ENCODE data around the gene CAMK2D. TPM values are rescaled to one million over a fixed set of nuclear protein-coding genes. Genes with fewer than 3 reads are reported as not detected.

The CAMK2D gene
- total RNA-seq, 2 experiments from 2014 or later: 29.9 to 32.9 TPM

DNA sequence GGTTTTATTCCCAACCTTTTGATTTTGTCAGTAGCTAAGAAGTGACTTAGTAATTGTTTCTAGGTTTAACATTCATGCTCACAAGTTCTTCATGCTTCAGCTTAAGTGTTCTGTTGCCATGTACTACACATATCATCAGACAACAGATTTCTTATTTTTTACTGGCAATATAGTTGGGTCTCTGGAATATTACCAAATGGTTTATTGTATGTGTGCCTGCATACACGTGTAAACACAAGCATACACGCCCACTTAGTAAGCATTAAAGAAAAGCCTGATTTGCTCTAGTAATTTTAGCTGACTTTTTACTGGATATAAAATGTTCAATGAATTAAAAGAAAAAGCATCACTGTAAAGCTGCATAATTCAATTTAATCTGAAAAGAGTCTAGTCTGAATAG, 199.8 kb downstream of the CAMK2D start:
- Histone ChIP-seq H3K4me1 (ENCODE audit: insufficient read depth, low read length) (peaks cover 9% of the 10 kb centered on the region), H3K4me3 (ENCODE audit: low read length) (no peak overlapping the region), H3K36me3 (ENCODE audit: insufficient read depth, low read length) (no peaks in the 10 kb centered on the region), H3K27ac (ENCODE audit: low read depth in 1 of 2, low read length in 2 of 2) (no peak overlapping the region), H3K27me3 (ENCODE audit: control insufficient read depth in 1 of 2, insufficient read depth in 2 of 2, low read length in 2 of 2) (no peaks in the 10 kb centered on the region), H3K9me3 (ENCODE audit: control insufficient read depth in 1 of 2, insufficient read depth in 1 of 2, low read length in 2 of 2) (no peaks in the 10 kb centered on the region)
- no peak overlapping the region for H3K27ac Mint-ChIP-seq
- DNase-seq: no peak
- intact Hi-C loops (cut with DNase I, micrococcal nuclease): no loop called here
- no peak overlapping the region for H3K4me3 Mint-ChIP-seq
- H3K4me1 Mint-ChIP-seq (ENCODE audit: low read depth): peaks cover 37% of the 10 kb centered on the region
- ChIA-PET POLR2A (no interaction called here), CTCF (interaction anchor here (0.9 to 3.4 kb wide), 3 partner anchors 9 to 14 kb away, joined by 3 to 20 read pairs (median 3); no protein-coding TSS in a partner anchor)
- H3K27me3 Mint-ChIP-seq: no peaks in the 10 kb centered on the region
- H3K9me3 Mint-ChIP-seq: no peaks in the 10 kb centered on the region
- ATAC-seq (ENCODE audit: poor library complexity): no peak
- no peak for TF ChIP-seq CTCF (IDR thresholded peaks at IDR 0.05)
- peaks cover 7% of the 10 kb centered on the region for H3K36me3 Mint-ChIP-seq (ENCODE audit: low read depth)

- DNase-seq (no peak), ATAC-seq (ENCODE audit: poor library complexity) (no peak)
- peaks cover 33% of the 10 kb centered on the region for H3K4me1 Mint-ChIP-seq (ENCODE audit: low read depth)
- intact Hi-C loops (cut with DNase I, micrococcal nuclease): no loop called here
- Histone ChIP-seq H3K27ac (ENCODE audit: low read depth in 1 of 2, low read length in 2 of 2) (no peak overlapping the region), H3K9me3 (ENCODE audit: control insufficient read depth in 1 of 2, insufficient read depth in 1 of 2, low read length in 2 of 2) (no peaks in the 10 kb centered on the region), H3K4me1 (ENCODE audit: insufficient read depth, low read length) (peaks cover 9% of the 10 kb centered on the region), H3K4me3 (ENCODE audit: low read length) (no peak overlapping the region), H3K27me3 (ENCODE audit: control insufficient read depth in 1 of 2, insufficient read depth in 2 of 2, low read length in 2 of 2) (no peaks in the 10 kb centered on the region), H3K36me3 (ENCODE audit: insufficient read depth, low read length) (no peaks in the 10 kb centered on the region)
- no peaks in the 10 kb centered on the region for H3K27me3 Mint-ChIP-seq
- H3K27ac Mint-ChIP-seq: no peak overlapping the region
- ChIA-PET POLR2A (no interaction called here), CTCF (interaction anchor here (0.9 to 3.4 kb wide), 2 partner anchors 8 to 13 kb away, joined by 3 to 20 read pairs; no protein-coding TSS in a partner anchor)
- peaks cover 7% of the 10 kb centered on the region for H3K36me3 Mint-ChIP-seq (ENCODE audit: low read depth)
- TF ChIP-seq CTCF (IDR thresholded peaks at IDR 0.05): no peak
- no peaks in the 10 kb centered on the region for H3K9me3 Mint-ChIP-seq
- H3K4me3 Mint-ChIP-seq: no peak overlapping the region
These were observed 200.4 kb downstream of the CAMK2D start for GRCh38 chr4:113561092-113561491.

- POLR2A ChIA-PET: no interaction called here
- Histone ChIP-seq H3K4me1 (ENCODE audit: insufficient read depth, low read length) (peaks cover 7% of the 10 kb centered on the region), H3K4me3 (ENCODE audit: low read length) (no peak overlapping the region), H3K36me3 (ENCODE audit: insufficient read depth, low read length) (no peaks in the 10 kb centered on the region), H3K9me3 (ENCODE audit: control insufficient read depth in 1 of 2, insufficient read depth in 1 of 2, low read length in 2 of 2) (no peaks in the 10 kb centered on the region), H3K27me3 (ENCODE audit: control insufficient read depth in 1 of 2, insufficient read depth in 2 of 2, low read length in 2 of 2) (no peaks in the 10 kb centered on the region), H3K27ac (ENCODE audit: low read depth in 1 of 2, low read length in 2 of 2) (no peak overlapping the region)
- no peak overlapping the region for H3K27ac Mint-ChIP-seq
- DNase-seq: no peak
- intact Hi-C loops (cut with DNase I, micrococcal nuclease): no loop called here
- no peaks in the 10 kb centered on the region for H3K27me3 Mint-ChIP-seq
- CTCF ChIA-PET: interaction anchor here (1.5 kb wide), 1 partner anchor 13 kb away, joined by 4 read pairs; no protein-coding TSS in a partner anchor
- H3K4me3 Mint-ChIP-seq: no peak overlapping the region
- no peak for TF ChIP-seq CTCF (IDR thresholded peaks at IDR 0.05)
- ATAC-seq (ENCODE audit: poor library complexity): no peak
- peaks cover 7% of the 10 kb centered on the region for H3K36me3 Mint-ChIP-seq (ENCODE audit: low read depth)
- no peaks in the 10 kb centered on the region for H3K9me3 Mint-ChIP-seq
- peaks cover 31% of the 10 kb centered on the region for H3K4me1 Mint-ChIP-seq (ENCODE audit: low read depth)
These were observed 201.0 kb downstream of the CAMK2D start for GRCh38 chr4:113560579-113560978.

Measured in CD4-positive, alpha-beta T cell (primary cell).